OCI-LY3 (cell line): Measurements from ENCODE around the gene C20orf173.

ENCODE experiments used
- CTCF ChIP-seq: fragments of 200-600, 300-600 bp; sonication (generic); IDR thresholded peaks from 2 replicates; pipeline ENCODE4 v1.5.1; 2014; ENCODE audit warnings: antibody characterized with exemption, low read length, low read depth
- EZH2phosphoT487 ChIP-seq: fragments of 200-600 bp; shearing (Covaris generic); IDR thresholded peaks from 2 replicates; pipeline ENCODE4 v1.6.1; 2018; ENCODE audit warnings: antibody characterized with exemption, mixed run types, low read depth

GRCh38 chr20:35568645-35569044, 39.2 kb upstream of the C20orf173 start:
- TF ChIP-seq CTCF: peak; percentile 44
- TF ChIP-seq EZH2phosphoT487: no peak
